BE2C (cell line): Measurements from ENCODE around the gene FAH.
"Not testable (repeated sequence)": the region's sequence is repeated elsewhere in the genome, so short reads cannot be mapped to it uniquely, and the experiment has no call there.

Source experiments
- DNase-seq: peaks from one replicate; pipeline ENCODE4 v3.0.0-alpha.2; 2020
- H3K27me3 ChIP-seq: fragments of 250-450 bp; sonication (Bioruptor Pico); 2 replicates; pipeline ENCODE4 v1.5.1; 2020; ENCODE audit warnings: mild to moderate bottlenecking
- H3K36me3 ChIP-seq: fragments of 250-450 bp; sonication (Bioruptor Pico); 2 replicates; pipeline ENCODE4 v1.5.1; 2020; ENCODE audit warnings: mild to moderate bottlenecking
- H3K4me1 ChIP-seq: fragments of 250-450 bp; sonication (Bioruptor Pico); 2 replicates; pipeline ENCODE4 v1.5.1; 2020
- H3K4me3 ChIP-seq: 2 replicates; pipeline ENCODE4 v1.5.1; 2011; ENCODE audit warnings: low read depth, low read length
- H3K9me3 ChIP-seq: fragments of 250-450 bp; sonication (Bioruptor Pico); 2 replicates; pipeline ENCODE4 v1.5.1; 2020
- CTCF ChIP-seq: IDR thresholded peaks from 2 replicates; pipeline ENCODE4 v1.5.1; 2012; ENCODE audit warnings: mild to moderate bottlenecking, low read depth, low read length

The FAH gene

GRCh38 chr15:80121546-80121945 lies 31.3 kb upstream of the FAH start:
- no peak overlapping the region for H3K4me3 ChIP-seq
- TF ChIP-seq CTCF, result no peak
- H3K36me3 ChIP-seq, result peaks cover 19% of the 10 kb centered on the region
- peaks cover 11% of the 10 kb centered on the region for H3K4me1 ChIP-seq
- peak; percentile 67 for DNase-seq
- no peaks in the 10 kb centered on the region for H3K27me3 ChIP-seq
- H3K9me3 ChIP-seq, result no peaks in the 10 kb centered on the region

- H3K27me3 ChIP-seq, result no peaks in the 10 kb centered on the region
- no peaks in the 10 kb centered on the region for H3K9me3 ChIP-seq
- H3K4me1 ChIP-seq, result peaks cover 11% of the 10 kb centered on the region
- no peak for TF ChIP-seq CTCF
- H3K36me3 ChIP-seq, result peaks cover 19% of the 10 kb centered on the region
- H3K4me3 ChIP-seq, result no peak overlapping the region
- no peak for DNase-seq
Measured at GRCh38 chr15:80123034-80123433, 29.8 kb upstream of the FAH start.

GRCh38 chr15:80127253-80127652 lies 25.5 kb upstream of the FAH start:
- H3K4me3 ChIP-seq, H3K9me3 ChIP-seq, H3K4me1 ChIP-seq, H3K27me3 ChIP-seq, DNase-seq: not testable (repeated sequence)
- peaks cover 15% of the 10 kb centered on the region for H3K36me3 ChIP-seq

- H3K9me3 ChIP-seq, result no peaks in the 10 kb centered on the region
- H3K36me3 ChIP-seq, result peaks cover 11% of the 10 kb centered on the region
- DNase-seq, result no peak
- peaks cover 3% of the 10 kb centered on the region; the same call in 1 of the 2 replicates for H3K4me1 ChIP-seq
- no peaks in the 10 kb centered on the region for H3K27me3 ChIP-seq
- no peak overlapping the region for H3K4me3 ChIP-seq
- no peak for TF ChIP-seq CTCF
Measured at GRCh38 chr15:80127911-80128310, 24.9 kb upstream of the FAH start.

GRCh38 chr15:80132382-80132781 lies 20.4 kb upstream of the FAH start:
- Histone ChIP-seq H3K9me3 (no peaks in the 10 kb centered on the region), H3K4me1 (no peaks in the 10 kb centered on the region), H3K4me3 (no peak overlapping the region), H3K36me3 (peaks cover 5% of the 10 kb centered on the region; the same call in 1 of the 2 replicates), H3K27me3 (no peaks in the 10 kb centered on the region)
- no peak for DNase-seq
- no peak for TF ChIP-seq CTCF

- no peaks in the 10 kb centered on the region for H3K4me1 ChIP-seq
- H3K36me3 ChIP-seq, result peaks cover 5% of the 10 kb centered on the region; the same call in 1 of the 2 replicates
- H3K4me3 ChIP-seq, result no peak overlapping the region
- no peaks in the 10 kb centered on the region for H3K9me3 ChIP-seq
- no peak for TF ChIP-seq CTCF
- DNase-seq, result no peak
- H3K27me3 ChIP-seq, result no peaks in the 10 kb centered on the region
Measured at GRCh38 chr15:80136854-80137253, 15.9 kb upstream of the FAH start.

- Histone ChIP-seq H3K27me3 (no peaks in the 10 kb centered on the region), H3K4me1 (no peaks in the 10 kb centered on the region), H3K4me3 (no peak overlapping the region), H3K36me3 (peaks cover 5% of the 10 kb centered on the region; the same call in 1 of the 2 replicates), H3K9me3 (no peaks in the 10 kb centered on the region)
- no peak for DNase-seq
- no peak for TF ChIP-seq CTCF
Measured at GRCh38 chr15:80138961-80139360, 13.8 kb upstream of the FAH start.
